ENCODE data around the gene MTAP. TPM values are rescaled to one million over a fixed set of nuclear protein-coding genes. Genes with fewer than 3 reads are reported as not detected.

The MTAP gene
- 38.6 TPM for total RNA-seq

DNA sequence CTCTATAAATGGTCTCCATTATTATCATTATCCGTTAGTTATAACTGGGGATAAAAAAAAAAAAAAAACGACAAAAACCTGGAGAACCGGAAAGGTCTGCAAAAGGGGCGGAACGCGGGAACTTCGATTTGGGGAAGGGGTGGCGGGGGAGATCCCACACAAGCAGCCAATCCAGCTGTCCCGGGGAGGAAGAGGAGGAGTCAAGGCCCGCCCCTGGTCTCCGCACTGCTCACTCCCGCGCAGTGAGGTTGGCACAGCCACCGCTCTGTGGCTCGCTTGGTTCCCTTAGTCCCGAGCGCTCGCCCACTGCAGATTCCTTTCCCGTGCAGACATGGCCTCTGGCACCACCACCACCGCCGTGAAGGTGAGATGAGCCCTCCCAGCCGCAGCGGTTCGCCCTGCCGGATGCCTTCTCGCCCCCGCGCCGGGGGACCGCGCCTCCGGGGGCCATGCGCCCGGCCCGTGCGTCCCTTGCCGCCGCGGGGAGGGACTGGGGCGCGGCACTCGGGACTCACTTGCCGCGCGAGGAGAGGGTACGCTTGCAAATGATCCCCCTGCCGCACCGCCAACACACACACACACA lies at the start of gene MTAP:
Gene MTAP (plus strand): TSS at position 219 of the 583 bp plus-strand sequence. CDS start 113 bp downstream, at position 332.

Other genes with a start within 250 kb of the MTAP start
- 0.82 TPM for gene CDKN2A, start 191.8 kb downstream of the MTAP start, total RNA-seq
- gene CDKN2B-AS1, start 192.2 kb downstream of the MTAP start, total RNA-seq, result 0.77 TPM
- gene CDKN2B, start 206.7 kb downstream of the MTAP start, total RNA-seq, result 6.2 TPM

Measured in camera-type eye (tissue), 1 donor.